HCT116 (cell line): ENCODE measurements around the gene TNFRSF1A. TPM values are rescaled to one million over a fixed set of nuclear protein-coding genes. Genes with fewer than 3 reads are reported as not detected.

Experiments
- ATAC-seq: fragments of 200-7000 bp; cut with Tn5 transposase; 2 replicates; pipeline ENCODE4 v1.9.1; 2020; ENCODE audit warnings: mild to moderate bottlenecking, moderate library complexity
- BruUV-seq: library from RNA; stranded (reverse); fragments of 400-500 nt; replicated peaks from 2 replicates; lab custom pipeline; 2021; lab: Mats Ljungman, UMichigan
- CTCF ChIA-PET: fragments of 300-600 bp; sonication (Branson Sonifier 250); formaldehyde crosslinking; loops from one replicate; lab custom pipeline; 2021; ENCODE audit warnings: antibody characterized with exemption; lab: Charles Lee
- POLR2A ChIA-PET: fragments of 300-600, 350-600 bp; sonication (Branson Sonifier 250); formaldehyde crosslinking; loops from one replicate; lab custom pipeline; 2021; ENCODE audit warnings: antibody characterized with exemption; lab: Charles Lee
- RAD21 ChIA-PET, 2 experiments: fragments of 300-600 bp; sonication (Branson Sonifier 250); formaldehyde crosslinking; loops; one replicate each; lab custom pipeline; 2023; ENCODE audit warnings: low total read pairs in 2 of 2; ENCODE audit not compliant: uncharacterized antibody in 2 of 2, unreplicated experiment in 2 of 2, low non-redundant PET in 1 of 2; lab: Charles Lee
- DNase-seq: peaks from one replicate; pipeline ENCODE4 v3.0.0-alpha.2; 2010; ENCODE audit warnings: low read depth, low spot score
- H2AFZ ChIP-seq: fragments of 200-600 bp; shearing (Covaris generic), sonication (generic); 2 replicates; pipeline ENCODE4 v1.6.1; 2017; ENCODE audit warnings: low read depth, mixed run types, mixed read lengths, antibody characterized with exemption, low read length; ENCODE audit not compliant: poor library complexity, severe bottlenecking
- H3K27ac ChIP-seq: 2 replicates; pipeline ENCODE4 v1.5.1; 2012; ENCODE audit warnings: low read depth, low read length
- H3K27me3 ChIP-seq: fragments of 200-600 bp; sonication (generic); 2 replicates; pipeline ENCODE4 v1.6.1; 2016; ENCODE audit warnings: mixed run types, low read length, mixed read lengths; ENCODE audit not compliant: insufficient read depth
- H3K36me3 ChIP-seq, 2 experiments: fragments of 200-500 bp in 1 of 2; fragments of 200-600 bp in 1 of 2; sonication (Bioruptor generic) in 1 of 2; sonication (generic) in 1 of 2; 2 replicates each; pipeline versions ENCODE4 v1.5.1 to v1.6.1; 2014 to 2016; ENCODE audit warnings: low read length in 2 of 2, inconsistent platforms in 1 of 2, mixed read lengths in 1 of 2, mixed run types in 1 of 2; ENCODE audit not compliant: insufficient read depth in 2 of 2, control insufficient read depth in 1 of 2
- H3K4me1 ChIP-seq, 2 experiments: fragments of 200-600 bp in 1 of 2; sonication (generic) in 1 of 2; 2 replicates each; pipeline versions ENCODE4 v1.5.1 to v1.6.1; 2012 to 2017; ENCODE audit warnings: low read length in 2 of 2, inconsistent platforms in 1 of 2, mild to moderate bottlenecking in 1 of 2, mixed read lengths in 1 of 2, mixed run types in 1 of 2, moderate library complexity in 1 of 2; ENCODE audit not compliant: insufficient read depth in 2 of 2, control insufficient read depth in 1 of 2
- H3K4me2 ChIP-seq: fragments of 200-600 bp; sonication (generic); 2 replicates; pipeline ENCODE4 v1.6.1; 2017; ENCODE audit warnings: mixed run types, low read length, mixed read lengths
- H3K4me3 ChIP-seq, 2 experiments: fragments of 200-600 bp in 1 of 2; sonication (generic) in 1 of 2; replicated peaks in 1 of 2; 2 replicates each; pipeline ENCODE4 v1.5.1; 2011 to 2016; ENCODE audit warnings: low read length in 2 of 2, control low read depth in 1 of 2, low read depth in 1 of 2, mild to moderate bottlenecking in 1 of 2, mixed read lengths in 1 of 2, mixed run types in 1 of 2
- H3K79me2 ChIP-seq: fragments of 200-600 bp; sonication (generic); 2 replicates; pipeline ENCODE4 v1.6.1; 2017; ENCODE audit warnings: mild to moderate bottlenecking, mixed run types, low read length, moderate library complexity, mixed read lengths; ENCODE audit not compliant: insufficient read depth
- H3K9ac ChIP-seq: fragments of 200-600 bp; sonication (generic); 2 replicates; pipeline ENCODE4 v1.6.1; 2016; ENCODE audit warnings: low read length, mixed read lengths
- H3K9me2 ChIP-seq: fragments of 200-600 bp; sonication (generic), shearing (Covaris generic); 2 replicates; pipeline ENCODE4 v1.6.1; 2017; ENCODE audit warnings: mixed run types, mild to moderate bottlenecking, moderate library complexity; ENCODE audit not compliant: insufficient read depth
- H3K9me3 ChIP-seq, 2 experiments: fragments of 200-500 bp in 1 of 2; fragments of 200-600 bp in 1 of 2; sonication (Bioruptor generic) in 1 of 2; sonication (generic) in 1 of 2; 2 replicates each; pipeline ENCODE4 v1.6.1; 2014 to 2017; ENCODE audit warnings: low read length in 2 of 2, mixed read lengths in 2 of 2, inconsistent platforms in 1 of 2, low read depth in 1 of 2, mild to moderate bottlenecking in 1 of 2, mixed run types in 1 of 2, moderate library complexity in 1 of 2; ENCODE audit not compliant: control insufficient read depth in 1 of 2, insufficient read depth in 1 of 2
- H4K20me1 ChIP-seq: fragments of 200-600 bp; sonication (generic), shearing (Covaris generic); 2 replicates; pipeline ENCODE4 v1.6.1; 2017; ENCODE audit warnings: mixed run types, mild to moderate bottlenecking, moderate library complexity; ENCODE audit not compliant: insufficient read depth
- ATF3 ChIP-seq: IDR thresholded peaks from 2 replicates; pipeline ENCODE4 v1.6.1; 2012
- CEBPB ChIP-seq: IDR thresholded peaks from 2 replicates; pipeline ENCODE4 v1.6.1; 2012; ENCODE audit warnings: low read depth
- EGR1 ChIP-seq: IDR thresholded peaks from 2 replicates; pipeline ENCODE4 v1.6.1; 2012; ENCODE audit warnings: low read depth
- ELF1 ChIP-seq: IDR thresholded peaks from 2 replicates; pipeline ENCODE4 v1.6.1; 2012; ENCODE audit warnings: low read depth, borderline replicate concordance
- EZH2 ChIP-seq: fragments of 200-600 bp; sonication (generic); IDR thresholded peaks from 2 replicates; pipeline ENCODE4 v1.6.1; 2017; ENCODE audit warnings: antibody characterized with exemption, mixed run types
- FOSL1 ChIP-seq: IDR thresholded peaks from 2 replicates; pipeline ENCODE4 v1.6.1; 2012; ENCODE audit warnings: low read depth
- MAX ChIP-seq: IDR thresholded peaks from 2 replicates; pipeline ENCODE4 v1.6.1; 2012
- POLR2A ChIP-seq: IDR thresholded peaks from 2 replicates; pipeline ENCODE4 v1.7.0; 2011; ENCODE audit warnings: borderline replicate concordance; ENCODE audit not compliant: insufficient read depth, insufficient read length; ENCODE audit errors: extremely low read depth
- POLR2AphosphoS5 ChIP-seq: IDR thresholded peaks from 2 replicates; pipeline ENCODE4 v1.6.1; 2011; ENCODE audit warnings: mild to moderate bottlenecking, low read depth, low read length, moderate library complexity
- RAD21 ChIP-seq: IDR thresholded peaks from 2 replicates; pipeline ENCODE4 v1.6.1; 2012; ENCODE audit warnings: low read depth, mild to moderate bottlenecking
- REST ChIP-seq: IDR thresholded peaks from 2 replicates; pipeline ENCODE4 v1.6.1; 2012; ENCODE audit warnings: low read depth
- SIN3A ChIP-seq: IDR thresholded peaks from 2 replicates; pipeline ENCODE4 v1.6.1; 2012; ENCODE audit warnings: low read depth
- SP1 ChIP-seq: IDR thresholded peaks from 2 replicates; pipeline ENCODE4 v1.6.1; 2012; ENCODE audit warnings: low read depth
- TCF7L2 ChIP-seq: IDR thresholded peaks from 2 replicates; pipeline ENCODE4 v1.7.0; 2011; ENCODE audit warnings: borderline replicate concordance, inconsistent platforms; ENCODE audit not compliant: insufficient read depth, insufficient read length; ENCODE audit errors: extremely low read depth
- YY1 ChIP-seq: IDR thresholded peaks from 2 replicates; pipeline ENCODE4 v1.6.1; 2011; ENCODE audit warnings: low read length, low read depth, moderate library complexity, mild to moderate bottlenecking; ENCODE audit not compliant: insufficient replicate concordance; ENCODE audit errors: extremely low read depth
- ZFX ChIP-seq: fragments of 450-650 bp; IDR thresholded peaks from 2 replicates; pipeline ENCODE4 v1.6.1; 2017
- ZNF274 ChIP-seq: fragments of 200-500 bp; sonication (Bioruptor generic); IDR thresholded peaks from 2 replicates; pipeline ENCODE4 v1.6.1; 2014; ENCODE audit warnings: mild to moderate bottlenecking, low read depth, low read length, inconsistent platforms
- intact Hi-C: fragments of 100-400 bp; cut with micrococcal nuclease; formaldehyde crosslinking; loops from 2 replicates; pipeline ENCODE4 v1.10.0; 2022
- total RNA-seq: library from RNA; stranded (reverse); gene quantifications from one replicate; pipeline ENCODE4 v1.2.1, GENCODE V29; 2021; ENCODE audit not compliant: unreplicated experiment

Gene TNFRSF1A
- total RNA-seq, 1 experiment from 2014 or later: 129 TPM

- no peaks in the 10 kb centered on the region for H3K27me3 ChIP-seq
- no peaks in the 10 kb centered on the region for H3K79me2 ChIP-seq
- ChIA-PET RAD21 (interaction anchor here in 1 of 2 experiments (1.5 kb wide), 1 partner anchor 143 kb away, joined by 4 read pairs; no protein-coding TSS in a partner anchor), POLR2A (interaction anchor here (1.0 to 1.4 kb wide), 2 partner anchors 10 to 14 kb away, joined by 3 to 9 read pairs; no protein-coding TSS in a partner anchor), CTCF (interaction anchor here (0.7 to 1.9 kb wide), 6 partner anchors 14 to 334 kb away, joined by 3 to 22 read pairs (median 4); no protein-coding TSS in a partner anchor)
- H3K4me3 ChIP-seq: no peak overlapping the region
- BruUV-seq: no TSS peak
- TF ChIP-seq TCF7L2 (no peak), POLR2AphosphoS5 (no peak), SP1 (no peak), FOSL1 (no peak), SIN3A (no peak), EZH2 (no peak), YY1 (no peak), ZFX (no peak)
- H3K9me3 ChIP-seq: no peaks in the 10 kb centered on the region
- no peak overlapping the region for H2AFZ ChIP-seq
- H3K4me1 ChIP-seq: peaks cover 12 to 37% of the 10 kb centered on the region in 2 experiments
- no peak overlapping the region for H3K9ac ChIP-seq
- no peak overlapping the region for H3K27ac ChIP-seq
- intact Hi-C loops: no loop called here
- peaks cover 0 to 2% of the 10 kb centered on the region in 2 experiments; a peak in 3 of 4 replicates for H3K36me3 ChIP-seq
- no peak for ATAC-seq
- no peak overlapping the region for H3K4me2 ChIP-seq
- H4K20me1 ChIP-seq: no peaks in the 10 kb centered on the region
- DNase-seq: no peak
- H3K9me2 ChIP-seq: no peaks in the 10 kb centered on the region
Observed at GRCh38 chr12:6322352-6322751, 19.5 kb downstream of the TNFRSF1A start.

GRCh38 chr12:6321905-6322304 is 20.0 kb downstream of the TNFRSF1A start:
- Histone ChIP-seq H4K20me1 (no peaks in the 10 kb centered on the region), H3K79me2 (no peaks in the 10 kb centered on the region), H3K4me3 (no peak overlapping the region), H3K4me1 (peaks cover 12 to 37% of the 10 kb centered on the region in 2 experiments), H3K9me2 (no peaks in the 10 kb centered on the region), H2AFZ (no peak overlapping the region), H3K4me2 (no peak overlapping the region), H3K36me3 (peaks cover 0 to 2% of the 10 kb centered on the region in 2 experiments; a peak in 3 of 4 replicates), H3K9ac (no peak overlapping the region), H3K27me3 (no peaks in the 10 kb centered on the region), H3K27ac (no peak overlapping the region), H3K9me3 (no peaks in the 10 kb centered on the region)
- DNase-seq (no peak), ATAC-seq (no peak)
- BruUV-seq: no TSS peak
- intact Hi-C loops: no loop called here
- POLR2A ChIA-PET: no interaction called here
- CTCF ChIA-PET: interaction anchor here (1.9 kb wide), 1 partner anchor 144 kb away, joined by 22 read pairs; no protein-coding TSS in a partner anchor
- RAD21 ChIA-PET: no interaction called here
- TF ChIP-seq REST (no peak), FOSL1 (no peak), ATF3 (no peak), CEBPB (no peak), ZFX (no peak), ZNF274 (no peak), RAD21 (no peak), EGR1 (no peak), MAX (no peak), ELF1 (no peak), SIN3A (no peak), YY1 (no peak), POLR2A (no peak)
